T follicular helper cell (primary cell): Measurements from ENCODE around the gene CAMTA1.
A peak's percentile ranks its signal among the peaks of the same experiment; 100 is the strongest.
"Not testable (repeated sequence)": the region's sequence is repeated elsewhere in the genome, so short reads cannot be mapped to it uniquely, and the experiment has no call there.

Experiments
- DNase-seq: peaks from one replicate; pipeline ENCODE4 v3.0.0-alpha.2; 2020; ENCODE audit warnings: low read depth

Gene CAMTA1

DNA sequence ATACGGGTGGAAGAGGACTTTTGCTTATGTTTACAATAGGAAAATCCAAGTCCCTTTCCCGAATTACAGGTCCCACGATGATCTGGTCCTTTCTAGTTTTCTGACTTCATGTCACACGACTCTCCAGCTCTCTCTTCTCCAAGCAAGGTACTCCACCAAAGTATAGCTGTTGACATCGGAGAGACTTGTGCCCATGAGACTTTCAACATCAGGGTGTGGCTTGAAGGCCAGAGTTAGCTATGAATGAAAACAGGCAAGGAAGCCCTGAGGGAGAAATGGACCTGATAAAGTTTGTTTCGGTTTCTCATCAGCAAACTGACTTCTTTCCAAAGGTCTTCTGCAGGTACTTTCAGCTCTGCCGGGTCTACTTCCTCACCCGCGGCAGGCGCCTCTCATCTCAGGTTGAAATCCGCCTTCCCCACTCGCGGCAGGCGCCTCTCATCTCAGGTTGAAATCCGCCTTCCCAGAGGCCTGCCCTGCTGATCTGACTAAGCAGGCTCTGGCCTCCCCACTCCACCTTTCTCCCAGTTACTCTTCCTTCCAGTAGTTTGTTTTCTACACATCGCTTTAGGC lies 996.8 kb downstream of the CAMTA1 start:
- no peak for DNase-seq

DNA sequence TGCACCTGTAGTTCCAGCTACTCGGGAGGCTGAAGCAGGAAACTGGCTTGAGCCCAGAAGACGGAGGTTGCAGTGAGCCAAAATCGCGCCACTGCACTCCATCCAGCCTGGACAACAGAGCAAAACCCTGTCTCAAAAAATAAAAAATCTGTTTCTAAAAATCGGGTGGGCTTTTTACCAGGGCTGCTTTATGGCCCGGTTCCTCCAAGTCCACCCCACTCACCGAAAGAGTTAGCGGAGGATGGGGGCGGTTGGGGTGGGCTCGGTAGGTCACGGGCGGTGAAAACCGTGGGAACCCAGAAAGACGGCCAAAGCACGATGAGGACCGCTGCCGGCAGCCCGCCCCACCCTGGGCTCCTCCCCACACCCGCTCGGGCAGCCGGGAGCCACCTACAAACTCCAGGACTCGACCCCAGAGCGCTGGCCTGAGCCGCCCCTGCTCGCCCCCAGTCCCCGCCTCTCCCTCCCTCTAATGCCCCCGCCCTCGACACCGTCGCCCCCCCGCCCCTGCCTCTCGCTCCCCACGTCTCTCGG lies 998.0 kb downstream of the CAMTA1 start:
- no peak for DNase-seq

DNA sequence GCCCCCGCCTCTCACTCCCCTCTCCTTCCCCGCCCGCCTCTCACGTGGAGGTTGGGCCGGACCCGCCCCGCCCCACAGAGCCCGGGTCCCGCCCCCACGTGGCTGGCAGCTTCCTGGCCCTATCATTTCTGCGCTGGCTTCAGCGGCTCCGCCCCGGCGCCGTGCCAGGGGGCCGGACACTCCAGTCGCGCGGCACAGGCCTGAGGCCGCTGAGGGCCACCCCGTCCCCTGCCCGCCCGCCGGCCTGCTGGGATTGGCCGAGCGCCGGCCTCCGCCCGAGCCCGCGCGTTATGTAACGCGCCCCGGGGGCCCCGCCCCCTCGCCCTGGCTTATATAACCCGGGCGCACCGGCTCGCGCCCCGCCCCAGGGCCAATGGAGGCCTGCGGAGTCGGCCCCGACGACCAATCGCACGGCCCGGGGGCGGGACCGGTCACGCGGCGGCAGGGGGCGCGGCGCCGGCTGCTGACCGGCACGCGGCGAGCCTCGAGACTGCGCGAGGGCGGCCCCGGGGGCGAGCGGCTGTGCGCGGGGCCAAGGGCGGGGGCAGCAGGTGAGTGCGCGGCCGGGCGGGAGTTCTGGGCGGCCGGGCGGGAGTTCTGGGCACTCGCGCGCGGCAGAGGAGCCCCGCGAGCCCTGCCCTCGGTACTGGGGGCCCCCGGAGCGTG lies 998.7 kb downstream of the CAMTA1 start, which contains the start of gene PER3:
Gene PER3 (plus strand): TSS at position 466 of the 666 bp plus-strand sequence. CDS start 587 bp downstream, outside the sequence.
- DNase-seq, result peak; percentile 86

DNA sequence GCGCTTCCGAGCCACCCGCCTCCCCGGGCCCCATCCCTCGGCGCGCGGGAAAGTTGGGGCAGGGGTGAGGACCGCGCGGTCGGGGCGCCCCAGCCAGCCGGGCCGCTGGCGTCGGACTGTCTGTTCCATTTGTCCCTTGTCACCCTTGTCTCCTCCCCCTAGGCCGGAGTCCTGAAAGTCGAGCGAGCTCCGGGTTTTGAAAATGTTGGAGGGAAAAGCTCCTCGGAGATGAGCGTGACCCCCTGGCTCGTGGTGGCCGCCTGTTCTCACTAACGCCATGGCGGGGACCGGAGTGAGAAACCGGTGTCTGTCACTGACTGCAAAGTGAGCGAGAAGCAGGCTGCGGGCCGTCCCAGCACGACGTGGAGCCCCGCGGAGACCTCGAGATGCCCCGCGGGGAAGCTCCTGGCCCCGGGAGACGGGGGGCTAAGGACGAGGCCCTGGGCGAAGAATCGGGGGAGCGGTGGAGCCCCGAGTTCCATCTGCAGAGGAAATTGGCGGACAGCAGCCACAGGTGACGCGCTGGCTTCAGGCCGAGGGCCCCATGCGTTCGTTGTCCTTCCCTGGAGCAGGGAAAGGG lies 999.3 kb downstream of the CAMTA1 start:
- no peak for DNase-seq

GRCh38 chr1:7785108-7785507 lies 999.9 kb downstream of the CAMTA1 start:
- no peak for DNase-seq

GRCh38 chr1:7786795-7787194 lies 1001.5 kb downstream of the CAMTA1 start:
- no peak for DNase-seq

DNA sequence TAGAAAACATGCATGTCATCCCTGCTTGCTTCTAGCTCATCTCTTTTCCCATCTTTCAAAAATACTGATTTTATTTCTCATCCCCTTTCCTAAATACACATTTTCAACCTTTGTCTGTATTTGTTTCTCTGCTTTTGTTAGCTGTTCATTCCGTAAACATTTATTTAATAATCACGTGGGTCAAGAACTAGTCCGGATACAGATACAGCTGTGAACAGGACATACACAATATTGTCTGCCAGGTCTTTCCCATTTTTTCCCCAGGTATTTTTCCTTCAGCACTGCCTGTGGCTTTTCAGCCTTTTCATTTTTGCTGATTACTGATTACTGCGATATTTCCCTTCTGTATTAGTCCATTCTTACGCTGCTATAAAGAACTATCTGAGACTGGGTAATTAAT lies 1004.6 kb downstream of the CAMTA1 start:
- DNase-seq, result no peak

DNA sequence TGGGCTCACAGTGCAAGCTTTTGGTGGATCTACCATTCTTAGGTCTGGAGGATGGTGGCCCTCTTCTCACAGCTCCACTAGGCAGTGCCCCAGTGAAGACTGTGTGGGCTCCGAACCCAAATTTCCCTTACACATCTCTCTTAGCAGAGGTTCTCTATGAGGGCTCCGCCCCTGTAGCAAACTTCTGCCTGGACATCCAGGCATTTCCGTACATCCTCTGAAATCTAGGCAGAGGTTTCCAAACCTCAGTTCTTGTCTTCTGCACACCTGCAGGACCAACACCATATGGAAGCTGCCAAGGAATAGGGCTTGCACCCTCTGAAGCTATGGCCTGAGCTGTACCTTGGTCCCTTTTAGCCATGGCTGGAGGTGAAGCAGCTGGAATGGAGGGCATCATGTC lies 1005.8 kb downstream of the CAMTA1 start:
- not testable (repeated sequence) for DNase-seq

- DNase-seq, result no peak
These were observed 1010.2 kb downstream of the CAMTA1 start for GRCh38 chr1:7795406-7795805.

GRCh38 chr1:7805460-7805859 lies 1020.2 kb downstream of the CAMTA1 start:
- no peak for DNase-seq

DNA sequence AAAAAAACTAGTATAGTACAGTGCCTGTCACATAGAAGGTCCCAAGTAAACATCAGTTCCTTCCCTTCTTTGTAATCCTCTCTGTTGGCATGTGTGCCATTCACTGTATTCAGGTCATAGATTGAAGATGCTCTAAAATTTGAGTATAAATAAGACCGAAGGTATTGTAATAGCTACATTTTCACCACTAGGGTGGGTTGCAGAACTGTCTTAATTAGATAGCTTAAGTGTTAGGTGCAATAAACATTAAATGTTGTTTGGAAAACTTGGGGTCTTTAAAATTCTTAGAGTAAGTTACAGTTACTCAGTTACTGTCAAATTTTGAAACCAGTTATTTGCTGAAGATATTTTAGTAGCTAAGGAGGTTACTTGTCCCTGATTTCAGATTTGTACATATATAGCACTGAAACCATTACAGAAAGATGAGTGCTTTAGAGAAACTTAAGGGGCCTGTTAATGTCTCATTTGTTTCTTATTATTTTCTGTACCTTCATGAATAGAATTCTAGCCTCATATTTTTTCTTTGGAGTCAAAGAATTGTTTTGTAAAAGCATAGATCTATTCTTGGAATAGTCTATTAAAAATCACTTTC lies 1023.1 kb downstream of the CAMTA1 start:
- DNase-seq, result no peak

- DNase-seq, result no peak
These were observed 1024.5 kb downstream of the CAMTA1 start for GRCh38 chr1:7809742-7810141.

DNA sequence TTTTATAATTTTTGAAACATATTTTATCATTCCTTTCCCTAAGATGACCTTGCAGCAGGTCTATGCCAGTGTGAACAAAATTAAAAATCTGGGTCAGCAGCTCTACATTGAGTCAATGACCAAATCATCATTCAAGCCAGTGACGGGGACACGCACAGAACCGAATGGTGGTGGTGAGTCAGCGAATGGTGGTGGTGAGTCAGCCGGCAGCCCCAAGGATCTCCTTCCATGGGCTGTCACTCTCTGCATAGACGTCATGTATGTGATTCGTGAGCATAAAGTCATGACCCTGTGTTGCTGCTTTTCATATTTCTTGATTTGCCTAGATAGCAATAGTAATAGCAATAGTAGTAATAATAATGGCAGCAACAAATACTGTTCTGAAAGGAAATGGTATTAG lies 1025.1 kb downstream of the CAMTA1 start:
- DNase-seq, result no peak

DNA sequence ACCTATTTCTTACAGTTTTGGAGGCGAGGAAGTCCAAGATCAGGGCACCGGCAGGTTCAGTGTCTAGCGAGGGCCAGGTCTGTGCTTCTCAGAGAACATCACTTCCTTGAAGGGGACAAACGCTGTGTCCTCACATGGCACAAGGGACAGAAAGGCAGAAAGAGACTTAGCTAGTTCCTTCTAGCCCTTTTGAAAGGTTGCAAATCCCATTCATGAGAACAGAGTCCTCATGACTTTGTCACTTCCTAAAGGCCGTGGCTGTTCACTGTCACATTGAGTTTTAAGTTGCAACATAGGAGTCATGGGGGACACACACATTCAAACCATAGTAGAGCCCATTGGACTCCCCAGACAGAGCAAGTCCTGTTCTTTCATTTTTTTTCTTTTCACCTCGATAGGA lies 1026.2 kb downstream of the CAMTA1 start:
- DNase-seq, result no peak

DNA sequence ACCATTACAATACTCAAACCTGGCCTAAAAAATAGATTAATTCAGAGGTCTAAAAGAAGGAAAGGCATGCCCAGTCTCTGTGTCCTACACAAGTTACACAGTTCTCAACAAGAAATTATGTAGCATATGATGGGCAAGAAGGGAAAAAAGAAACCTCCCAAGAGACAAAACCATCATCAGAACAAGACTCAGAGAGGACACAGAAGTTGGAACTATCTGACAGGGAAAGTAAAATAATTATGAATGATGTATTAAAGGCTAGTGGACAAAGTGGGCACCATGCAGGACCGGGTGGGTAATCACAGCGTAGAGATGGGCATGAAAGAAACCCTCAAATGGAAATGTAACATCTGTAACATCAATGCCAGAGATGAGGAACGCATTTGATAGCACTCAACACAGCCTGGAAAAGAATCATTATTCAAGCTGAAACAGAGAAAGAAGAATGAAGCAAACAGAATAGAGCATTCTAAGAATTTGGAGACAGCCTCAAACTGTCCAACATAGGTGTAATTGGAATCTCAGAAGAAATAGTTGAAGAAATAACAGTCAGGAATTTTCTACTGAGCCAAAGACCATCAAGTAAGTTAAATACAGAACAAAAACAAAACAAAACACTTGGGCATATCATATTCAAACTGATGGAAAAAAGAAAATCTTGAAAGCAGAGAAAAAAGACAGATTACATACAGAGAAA lies 1028.6 kb downstream of the CAMTA1 start:
- no peak for DNase-seq
